Neuronal stem cell (in vitro differentiated cells): ENCODE results near the gene MPIG6B.

ENCODE experiments used
- DNase-seq: peaks from one replicate; pipeline ENCODE4 v3.0.0-alpha.2; 2013; ENCODE audit warnings: low spot score
- H2AFZ ChIP-seq: one replicate; pipeline ENCODE4 v1.6.1; 2013; ENCODE audit warnings: mild to moderate bottlenecking, low read length, inconsistent platforms
- H2AK5ac ChIP-seq: 2 replicates; pipeline ENCODE4 v1.6.1; 2013; ENCODE audit warnings: low read depth, mild to moderate bottlenecking, inconsistent platforms, low read length, moderate library complexity, mixed read lengths
- H2BK120ac ChIP-seq: 2 replicates; pipeline ENCODE4 v1.6.1; 2013; ENCODE audit warnings: low read depth, mild to moderate bottlenecking, inconsistent platforms, low read length, moderate library complexity, mixed read lengths
- H2BK12ac ChIP-seq: one replicate; pipeline ENCODE4 v1.6.1; 2013; ENCODE audit warnings: low read length, inconsistent platforms
- H2BK15ac ChIP-seq: 2 replicates; pipeline ENCODE4 v1.6.1; 2013; ENCODE audit warnings: mild to moderate bottlenecking, low read length, inconsistent platforms, mixed read lengths
- H2BK5ac ChIP-seq: one replicate; pipeline ENCODE4 v1.6.1; 2013; ENCODE audit warnings: inconsistent platforms, mild to moderate bottlenecking, low read length, moderate library complexity
- H3K14ac ChIP-seq: one replicate; pipeline ENCODE4 v1.6.1; 2013; ENCODE audit warnings: low read length, inconsistent platforms
- H3K18ac ChIP-seq: 2 replicates; pipeline ENCODE4 v1.6.1; 2013; ENCODE audit warnings: low read length, inconsistent platforms
- H3K23ac ChIP-seq: 2 replicates; pipeline ENCODE4 v1.6.1; 2013; ENCODE audit warnings: low read depth, mild to moderate bottlenecking, mixed read lengths, low read length, inconsistent platforms; ENCODE audit not compliant: poor library complexity
- H3K27ac ChIP-seq: replicated peaks from 3 replicates; pipeline ENCODE4 v1.5.1; 2013; ENCODE audit warnings: low read length, inconsistent platforms
- H3K27me3 ChIP-seq, 3 experiments: 2 replicates each; pipeline ENCODE4 v1.6.1; 2013; ENCODE audit warnings: low read length in 3 of 3, mild to moderate bottlenecking in 2 of 3, inconsistent platforms in 1 of 3, low read depth in 1 of 3, mixed read lengths in 1 of 3, moderate library complexity in 1 of 3; ENCODE audit not compliant: control insufficient read depth in 3 of 3, insufficient read depth in 3 of 3
- H3K36me3 ChIP-seq, 2 donors: replicated peaks in 1 of 2; 2 replicates each; pipeline ENCODE4 v1.6.1; 2013; ENCODE audit warnings: low read length in 2 of 2; ENCODE audit not compliant: control insufficient read depth in 2 of 2, insufficient read depth in 2 of 2
- H3K4ac ChIP-seq: 2 replicates; pipeline ENCODE4 v1.6.1; 2013; ENCODE audit warnings: inconsistent platforms, mild to moderate bottlenecking, low read length, moderate library complexity
- H3K4me1 ChIP-seq, 2 donors: 1 replicate in 1 of 2; 2 replicates in 1 of 2; pipeline ENCODE4 v1.6.1; 2013; ENCODE audit warnings: low read length in 2 of 2, low read depth in 1 of 2; ENCODE audit not compliant: control insufficient read depth in 2 of 2, insufficient read depth in 1 of 2
- H3K4me2 ChIP-seq: one replicate; pipeline ENCODE4 v1.6.1; 2013; ENCODE audit warnings: mild to moderate bottlenecking, low read length, inconsistent platforms; ENCODE audit not compliant: insufficient read depth, poor library complexity, severe bottlenecking
- H3K4me3 ChIP-seq, 2 donors: 2 replicates each; pipeline ENCODE4 v1.5.1; 2013; ENCODE audit warnings: low read length in 2 of 2, mild to moderate bottlenecking in 2 of 2, inconsistent platforms in 1 of 2, moderate library complexity in 1 of 2
- H3K79me1 ChIP-seq: one replicate; pipeline ENCODE4 v1.6.1; 2013; ENCODE audit warnings: low read depth, mild to moderate bottlenecking, inconsistent platforms, low read length, moderate library complexity
- H3K9ac ChIP-seq: one replicate; pipeline ENCODE4 v1.6.1; 2013; ENCODE audit warnings: mild to moderate bottlenecking, low read depth, low read length, inconsistent platforms; ENCODE audit not compliant: poor library complexity
- H3K9me3 ChIP-seq, 2 donors: replicated peaks in 1 of 2; 2 replicates each; pipeline versions ENCODE3 to v1.6.1; 2013; ENCODE audit warnings: low read length in 2 of 2, mild to moderate bottlenecking in 2 of 2, inconsistent platforms in 1 of 2, low read depth in 1 of 2, mixed read lengths in 1 of 2, moderate library complexity in 1 of 2; ENCODE audit not compliant: control insufficient read depth in 2 of 2, insufficient read depth in 1 of 2
- H4K8ac ChIP-seq: one replicate; pipeline ENCODE4 v1.6.1; 2013; ENCODE audit warnings: low read depth, mild to moderate bottlenecking, inconsistent platforms, low read length, moderate library complexity
- H4K91ac ChIP-seq: one replicate; pipeline ENCODE4 v1.6.1; 2013; ENCODE audit warnings: low read length, low read depth, mild to moderate bottlenecking, inconsistent platforms; ENCODE audit not compliant: poor library complexity
- WGBS, 2 donors: extraction: QIAGEN DNeasy Blood & Tissue Kit; methylation state at CpG; one replicate each; pipeline ENCODE4 v1.1.7; 2013; ENCODE audit warnings: missing lambda C conversion rate in 2 of 2, mixed read lengths in 1 of 2; ENCODE audit not compliant: insufficient read length in 2 of 2, insufficient replicate concordance in 1 of 2; ENCODE audit errors: extremely low coverage in 2 of 2; 5-methylcytosine and 5-hydroxymethylcytosine counted together

MPIG6B gene

DNA sequence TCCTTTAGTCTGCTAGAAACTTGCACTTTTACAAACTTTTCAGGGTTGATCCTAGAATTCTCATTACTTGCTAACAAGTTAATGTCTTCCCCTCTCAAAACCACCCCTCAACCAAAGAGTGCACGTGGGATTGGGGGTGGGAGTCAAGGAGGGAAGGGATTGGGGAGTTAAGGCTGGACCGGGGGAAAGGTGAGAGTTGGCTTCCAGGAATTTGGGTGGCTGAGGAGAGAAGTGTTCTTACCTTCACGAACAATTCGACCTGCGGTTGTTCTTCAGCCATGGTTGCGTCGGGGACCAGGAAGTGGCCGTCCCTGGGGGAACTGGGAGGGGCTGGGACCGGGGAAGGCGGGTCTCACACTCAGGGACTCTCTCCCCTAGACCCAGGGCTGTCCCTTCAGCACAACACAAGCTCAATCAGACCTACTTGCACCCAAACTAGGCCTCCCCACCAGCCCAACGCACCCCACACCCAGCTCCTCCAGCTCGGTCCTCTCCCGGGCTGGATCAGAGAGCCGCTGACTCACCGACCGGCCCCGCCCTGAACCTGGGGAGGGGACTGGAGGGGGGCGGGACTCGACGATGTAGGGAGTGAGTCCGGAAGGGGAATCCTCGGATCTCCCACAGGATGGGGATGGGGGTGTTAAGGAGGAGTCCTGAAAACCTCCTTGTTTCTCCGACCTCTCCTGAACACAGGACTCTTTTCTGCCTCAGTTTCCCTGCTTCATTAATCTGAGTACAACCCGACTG is 13.0 kb downstream of the MPIG6B start, which contains the start of gene CLIC1:
CLIC1 (minus strand) TSS at position 510 of the 747 bp plus-strand sequence; CDS start at position 280, 230 bp downstream.
- H3K4me3 ChIP-seq, result peak within 1 kb of the TSS; percentile 67 to 90
- peak within 1 kb of the TSS; percentile 5 for H3K4ac ChIP-seq
- peak within 1 kb of the TSS; percentile 85 for H2BK5ac ChIP-seq
- peak within 1 kb of the TSS; percentile 97 for H4K91ac ChIP-seq
- H2BK120ac ChIP-seq, result peak within 1 kb of the TSS; percentile 98
- H2AK5ac ChIP-seq, result peak within 1 kb of the TSS; percentile 90
- peaks cover 10% of the 10 kb centered on the region for H3K79me1 ChIP-seq
- DNase-seq, result peak; percentile 69
- no peak within 1 kb of the TSS for H4K8ac ChIP-seq
- H3K14ac ChIP-seq, result peak within 1 kb of the TSS; percentile 39
- H2AFZ ChIP-seq, result peak within 1 kb of the TSS; percentile 78
- no peaks in the 10 kb centered on the region for H3K9me3 ChIP-seq
- peak within 1 kb of the TSS; percentile 89 for H3K4me2 ChIP-seq
- peak within 1 kb of the TSS; percentile 90 for H3K23ac ChIP-seq
- peak within 1 kb of the TSS; percentile 88 for H3K27ac ChIP-seq
- H3K9ac ChIP-seq, result peak within 1 kb of the TSS; percentile 87
- peak within 1 kb of the TSS; percentile 91 for H2BK12ac ChIP-seq
- no peaks in the 10 kb centered on the region for H3K27me3 ChIP-seq
- peaks cover 25 to 42% of the 10 kb centered on the region in 2 donors for H3K36me3 ChIP-seq
- WGBS, 2 donors, result no CpG with 5 or more reads among the region's 24 CpGs
- peaks cover 30 to 36% of the 10 kb centered on the region in 2 donors for H3K4me1 ChIP-seq
- peak within 1 kb of the TSS; percentile 76 for H2BK15ac ChIP-seq
- H3K18ac ChIP-seq, result peak within 1 kb of the TSS; percentile 95

DNA sequence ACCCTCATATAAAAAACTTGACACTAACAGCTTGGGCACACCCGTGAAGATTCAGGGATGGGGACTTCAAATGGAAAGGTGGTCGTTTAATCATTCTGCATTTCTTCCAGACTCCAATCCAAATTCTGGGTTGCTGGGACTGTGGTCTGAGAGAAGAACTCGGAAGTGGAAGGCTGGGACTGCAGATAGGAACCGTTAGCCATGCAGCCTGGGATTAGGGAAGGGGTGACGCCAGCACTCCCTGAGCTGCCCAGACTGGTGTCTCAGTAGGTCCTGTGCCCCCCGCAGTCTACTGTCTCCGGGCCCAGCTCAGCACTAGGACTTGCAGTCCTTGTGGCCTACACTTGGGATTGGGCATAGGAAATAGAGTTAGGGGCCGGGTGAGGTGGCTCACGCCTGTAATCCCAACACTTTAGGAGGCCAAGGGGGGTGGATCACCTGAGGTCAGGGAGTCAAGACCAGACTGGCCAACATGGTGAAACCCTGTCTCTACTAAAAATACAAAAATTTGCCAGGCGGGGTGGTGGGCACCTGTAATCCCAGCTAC is 13.7 kb downstream of the MPIG6B start:
- H3K79me1 ChIP-seq, result peaks cover 10% of the 10 kb centered on the region
- H2BK120ac ChIP-seq, result peak overlapping the region; percentile 98
- H3K4me2 ChIP-seq, result peak overlapping the region; percentile 42
- peak overlapping the region; percentile 88 for H3K27ac ChIP-seq
- peak; percentile 18 for DNase-seq
- no peaks in the 10 kb centered on the region for H3K27me3 ChIP-seq
- peak overlapping the region; percentile 78 for H2AFZ ChIP-seq
- H3K23ac ChIP-seq, result no peak overlapping the region
- peak overlapping the region; percentile 5 for H3K4ac ChIP-seq
- H2BK15ac ChIP-seq, result peak overlapping the region; percentile 76
- H4K8ac ChIP-seq, result no peak overlapping the region
- H3K18ac ChIP-seq, result peak overlapping the region; percentile 95
- H3K36me3 ChIP-seq, result peaks cover 21 to 42% of the 10 kb centered on the region in 2 donors
- H3K14ac ChIP-seq, result peak overlapping the region; percentile 39
- no CpG with 5 or more reads among the region's 10 CpGs for WGBS, 2 donors
- peak overlapping the region; percentile 85 for H2BK5ac ChIP-seq
- H3K4me3 ChIP-seq, result peak overlapping the region; percentile 67 to 90
- H4K91ac ChIP-seq, result peak overlapping the region; percentile 97
- H3K4me1 ChIP-seq, result peaks cover 30 to 36% of the 10 kb centered on the region in 2 donors
- peak overlapping the region; percentile 91 for H2BK12ac ChIP-seq
- H3K9ac ChIP-seq, result no peak overlapping the region
- H2AK5ac ChIP-seq, result peak overlapping the region; percentile 90
- H3K9me3 ChIP-seq, result no peaks in the 10 kb centered on the region

DNA sequence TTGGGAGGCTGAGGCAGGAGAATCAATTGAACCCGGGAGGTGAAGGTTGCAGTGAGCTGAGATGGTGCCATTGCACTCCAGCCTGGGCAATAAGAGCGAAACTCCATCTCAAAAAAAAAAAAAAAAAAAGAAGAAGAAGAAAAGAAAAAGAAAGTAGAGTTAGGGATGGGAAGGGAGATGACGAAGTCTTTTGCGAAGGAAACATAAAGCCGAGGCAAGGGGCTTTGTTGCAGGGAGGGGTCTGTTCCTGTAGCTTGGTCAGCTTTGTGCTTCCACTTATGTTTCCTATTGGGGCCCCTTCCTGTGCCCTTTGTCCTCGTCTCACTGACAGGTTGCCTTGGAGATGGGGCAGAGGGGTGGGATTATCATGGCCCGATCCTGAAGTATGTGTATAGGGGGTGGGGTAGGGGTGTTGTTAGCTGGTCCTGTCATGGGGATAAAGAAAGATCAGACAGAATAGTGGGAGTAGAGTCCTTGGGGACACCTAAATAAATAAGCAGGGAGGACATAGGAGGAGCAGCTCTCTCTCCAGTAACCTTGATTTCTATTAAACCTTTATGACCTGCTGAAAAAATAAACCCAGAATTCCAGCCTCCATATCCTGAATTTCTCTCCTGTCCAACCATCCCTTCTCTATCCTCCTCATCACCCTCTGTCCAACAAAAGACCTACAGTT is 14.3 kb downstream of the MPIG6B start:
- no peak overlapping the region for H3K9ac ChIP-seq
- H3K4me1 ChIP-seq, result peaks cover 30 to 36% of the 10 kb centered on the region in 2 donors
- peaks cover 10% of the 10 kb centered on the region for H3K79me1 ChIP-seq
- H4K91ac ChIP-seq, result no peak overlapping the region
- H3K18ac ChIP-seq, result no peak overlapping the region
- peak overlapping the region; percentile 88 for H3K27ac ChIP-seq
- peak overlapping the region; percentile 12 for H2BK120ac ChIP-seq
- H2BK5ac ChIP-seq, result peak overlapping the region; percentile 85
- WGBS, 2 donors, result no CpG with 5 or more reads among the region's 7 CpGs
- no peak overlapping the region for H3K14ac ChIP-seq
- no peak overlapping the region for H2AFZ ChIP-seq
- H3K9me3 ChIP-seq, result no peaks in the 10 kb centered on the region
- H4K8ac ChIP-seq, result no peak overlapping the region
- DNase-seq, result peak; percentile 65
- peak overlapping the region; percentile 12 for H3K4me2 ChIP-seq
- no peak overlapping the region for H2BK12ac ChIP-seq
- no peak overlapping the region for H3K4ac ChIP-seq
- H3K27me3 ChIP-seq, result no peaks in the 10 kb centered on the region
- peaks cover 20 to 42% of the 10 kb centered on the region in 2 donors for H3K36me3 ChIP-seq
- H3K23ac ChIP-seq, result no peak overlapping the region
- H2AK5ac ChIP-seq, result no peak overlapping the region
- H3K4me3 ChIP-seq, result peak overlapping the region in 1 of 2 donors; percentile 67
- H2BK15ac ChIP-seq, result no peak overlapping the region
